GM18507 (cell line): ENCODE data around the gene RLN3.
"Not testable (repeated sequence)": the region's sequence is repeated elsewhere in the genome, so short reads cannot be mapped to it uniquely, and the experiment has no call there.

Source experiments
- DNase-seq: peaks from one replicate; pipeline ENCODE4 v3.0.0; 2011; ENCODE audit warnings: low read depth; ENCODE audit not compliant: insufficient read length; ENCODE audit errors: extremely low spot score
- FAIRE-seq: peaks from 2 replicates; lab custom pipeline; 2011; peaks lifted over from hg19 to GRCh38; lab: Jason Lieb, UNC

RLN3 gene

DNA sequence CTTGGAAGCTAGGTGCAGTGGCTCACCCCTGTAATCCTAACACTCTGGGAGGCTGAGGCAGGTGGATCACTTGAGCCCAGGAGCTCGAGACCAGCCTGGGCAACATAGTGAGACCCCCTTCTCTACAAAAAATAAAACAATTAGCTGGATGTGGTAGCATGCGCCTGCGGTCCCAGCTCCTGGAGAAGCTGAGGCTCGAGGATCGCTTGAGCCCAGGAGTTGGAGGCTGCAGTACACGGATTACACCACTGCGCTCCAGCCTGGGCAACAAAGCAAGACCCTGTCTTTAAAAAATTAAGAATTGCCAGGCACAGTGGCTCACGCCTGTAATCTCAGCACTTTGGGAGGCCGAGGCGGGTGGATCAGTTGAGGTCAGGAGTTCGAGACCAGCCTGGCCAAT lies 23.0 kb downstream of the RLN3 start:
- not testable (repeated sequence) for DNase-seq, FAIRE-seq

DNA sequence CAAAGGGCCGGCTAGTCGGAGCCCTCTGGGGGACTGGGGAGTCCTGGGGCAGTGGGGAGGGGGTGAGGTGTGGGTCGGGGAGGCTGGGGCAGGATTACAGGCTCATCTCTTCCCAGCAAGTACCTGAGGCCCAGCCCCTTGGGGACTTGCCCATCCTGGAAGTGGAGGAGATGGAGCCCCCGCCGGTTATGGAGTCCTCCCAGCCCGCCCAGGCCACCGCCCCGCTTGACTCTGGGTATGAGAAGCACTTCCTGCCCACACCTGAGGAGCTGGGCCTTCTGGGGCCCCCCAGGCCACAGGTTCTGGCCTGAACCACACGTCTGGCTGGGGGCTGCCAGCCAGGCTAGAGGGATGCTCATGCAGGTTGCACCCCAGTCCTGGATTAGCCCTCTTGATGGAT lies 24.0 kb downstream of the RLN3 start:
- DNase-seq (no peak), FAIRE-seq (no peak)

DNA sequence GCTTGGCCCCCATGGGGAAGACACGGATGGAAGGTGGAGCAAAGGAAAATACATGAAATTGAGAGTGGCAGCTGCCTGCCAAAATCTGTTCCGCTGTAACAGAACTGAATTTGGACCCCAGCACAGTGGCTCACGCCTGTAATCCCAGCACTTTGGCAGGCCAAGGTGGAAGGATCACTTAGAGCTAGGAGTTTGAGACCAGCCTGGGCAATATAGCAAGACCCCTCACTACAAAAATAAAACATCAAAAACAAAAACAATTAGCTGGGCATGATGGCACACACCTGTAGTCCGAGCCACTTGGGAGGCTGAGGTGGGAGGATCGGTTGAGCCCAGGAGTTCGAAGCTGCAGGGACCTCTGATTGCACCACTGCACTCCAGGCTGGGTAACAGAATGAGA lies 24.5 kb downstream of the RLN3 start:
- FAIRE-seq = no peak
- DNase-seq = no peak

DNA sequence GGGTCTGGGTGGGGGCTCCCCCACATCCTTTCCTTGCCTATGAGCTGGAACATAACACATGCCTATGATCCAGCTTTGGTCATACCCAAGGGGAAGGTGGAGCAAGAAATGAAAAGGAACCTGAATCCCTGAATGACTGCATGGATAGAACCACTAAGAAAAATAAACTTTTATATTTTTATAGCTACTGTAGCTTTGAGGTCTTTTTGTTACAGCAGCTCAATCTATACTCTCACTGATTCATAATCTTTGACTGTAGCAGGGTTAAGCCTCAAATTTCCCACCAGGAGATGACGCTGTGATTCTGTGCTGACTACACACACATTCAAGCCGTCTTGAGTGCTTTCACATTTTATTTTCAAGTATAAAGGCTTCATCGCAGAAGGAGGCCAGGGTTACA lies 25.1 kb downstream of the RLN3 start:
- FAIRE-seq (no peak), DNase-seq (no peak)

DNA sequence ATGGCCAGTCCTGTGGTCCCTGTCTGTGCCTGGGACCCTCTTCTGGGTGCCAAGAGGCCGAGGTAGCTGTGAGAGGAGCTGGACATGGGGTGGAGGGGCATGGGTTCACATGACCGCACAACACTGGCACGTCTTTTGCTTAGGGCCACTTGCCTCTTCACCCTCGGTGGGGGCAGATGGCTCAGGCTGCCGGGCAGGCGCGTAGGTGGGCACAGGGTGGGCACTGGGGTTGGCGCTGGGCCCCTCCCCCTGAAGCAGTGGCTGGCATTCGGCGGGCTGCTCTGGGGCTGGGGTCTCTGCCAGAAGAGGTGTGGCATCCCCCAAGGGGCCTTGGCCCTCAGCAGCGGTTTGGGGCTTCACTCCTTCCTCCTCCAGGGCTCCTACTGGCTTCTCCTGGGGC lies 25.6 kb downstream of the RLN3 start:
- no peak for FAIRE-seq
- no peak for DNase-seq

DNA sequence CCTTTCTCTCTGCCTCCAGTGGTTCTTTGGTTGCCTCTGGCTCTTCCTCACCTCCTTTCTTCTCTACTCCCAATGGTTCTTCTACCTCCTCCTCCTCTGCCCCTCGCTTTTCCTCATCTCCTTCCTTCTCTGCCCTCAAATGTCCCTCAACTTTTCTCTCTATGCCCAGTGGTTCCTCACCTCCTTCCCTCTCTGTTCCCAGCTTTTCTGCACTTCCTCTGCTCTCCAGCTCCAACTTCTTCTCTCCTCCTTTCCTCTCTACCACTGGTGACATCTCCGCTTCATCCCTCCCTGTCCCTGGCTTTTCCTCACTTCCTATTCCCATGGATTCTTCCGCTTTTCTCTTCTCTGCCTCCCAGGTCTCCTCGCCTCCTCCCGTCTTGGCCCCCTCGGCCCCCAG lies 26.2 kb downstream of the RLN3 start:
- no peak for DNase-seq
- no peak for FAIRE-seq

DNA sequence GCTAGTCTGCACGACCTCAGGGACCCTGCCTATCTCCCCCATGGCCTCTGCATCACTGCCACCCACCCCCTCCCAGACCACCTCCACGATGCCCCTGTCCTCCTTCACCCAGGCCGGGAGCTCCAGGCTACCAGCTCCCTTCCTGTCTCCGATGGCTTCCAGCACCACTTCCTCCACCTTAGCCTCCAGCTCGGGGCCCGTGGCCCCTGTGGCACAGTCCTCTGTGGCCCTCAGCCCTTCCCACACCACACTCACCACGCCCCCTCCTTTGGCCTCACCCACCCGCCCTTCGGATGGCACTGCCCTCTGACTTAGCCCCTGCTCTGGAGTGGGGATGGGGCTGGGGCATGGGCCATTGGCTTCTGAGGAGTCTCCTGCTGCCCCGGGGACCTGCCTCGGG lies 26.8 kb downstream of the RLN3 start:
- FAIRE-seq (no peak), DNase-seq (no peak)

DNA sequence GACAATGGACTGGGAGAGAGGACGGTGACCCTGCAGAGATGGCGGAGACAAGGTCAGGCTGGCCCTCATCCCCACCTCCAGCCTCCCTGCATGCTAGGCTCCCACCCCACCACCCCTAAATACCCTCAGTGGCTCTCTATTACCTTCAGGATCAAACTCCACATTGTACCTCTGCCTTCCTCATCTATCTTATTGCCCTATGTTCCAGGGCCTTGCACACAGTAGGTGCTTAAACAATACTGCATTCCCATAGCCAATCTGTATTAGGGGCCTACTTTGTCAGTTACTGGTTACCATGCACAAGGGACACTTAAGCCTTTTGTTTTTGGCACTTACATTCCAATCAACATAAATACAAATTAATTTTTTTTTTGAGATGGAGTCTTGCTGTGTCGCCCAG lies 27.4 kb downstream of the RLN3 start:
- DNase-seq (no peak), FAIRE-seq (no peak)

DNA sequence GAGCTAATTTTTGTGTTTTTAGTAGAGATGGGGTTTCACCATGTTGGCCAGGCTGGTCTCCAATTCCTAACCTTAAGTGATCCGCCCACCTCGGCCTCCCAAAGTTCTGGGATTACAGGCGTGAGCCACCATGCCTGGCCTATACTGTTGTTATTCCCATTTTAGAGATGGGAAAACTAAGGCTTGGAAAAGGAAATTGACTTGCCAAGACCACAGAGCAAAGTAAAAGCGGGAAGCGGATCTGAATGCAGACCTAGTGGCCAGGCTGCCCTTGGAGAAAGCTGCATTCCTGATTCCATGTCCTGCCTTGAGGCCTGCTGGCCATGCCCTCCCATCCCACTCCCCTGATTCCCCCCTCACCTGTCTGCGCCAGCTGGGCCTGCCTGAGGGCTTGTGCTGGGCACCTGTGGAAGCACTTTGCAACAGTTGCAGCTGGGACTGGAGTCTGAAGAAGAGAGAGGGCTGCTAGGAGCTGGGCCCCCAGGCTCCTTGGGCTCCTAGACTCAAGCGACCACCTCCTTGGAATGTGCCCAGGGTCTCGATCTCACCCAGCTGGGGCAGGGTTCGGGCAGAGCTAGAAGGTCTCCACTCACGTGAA lies 28.2 kb downstream of the RLN3 start:
- no peak for FAIRE-seq
- no peak for DNase-seq

DNA sequence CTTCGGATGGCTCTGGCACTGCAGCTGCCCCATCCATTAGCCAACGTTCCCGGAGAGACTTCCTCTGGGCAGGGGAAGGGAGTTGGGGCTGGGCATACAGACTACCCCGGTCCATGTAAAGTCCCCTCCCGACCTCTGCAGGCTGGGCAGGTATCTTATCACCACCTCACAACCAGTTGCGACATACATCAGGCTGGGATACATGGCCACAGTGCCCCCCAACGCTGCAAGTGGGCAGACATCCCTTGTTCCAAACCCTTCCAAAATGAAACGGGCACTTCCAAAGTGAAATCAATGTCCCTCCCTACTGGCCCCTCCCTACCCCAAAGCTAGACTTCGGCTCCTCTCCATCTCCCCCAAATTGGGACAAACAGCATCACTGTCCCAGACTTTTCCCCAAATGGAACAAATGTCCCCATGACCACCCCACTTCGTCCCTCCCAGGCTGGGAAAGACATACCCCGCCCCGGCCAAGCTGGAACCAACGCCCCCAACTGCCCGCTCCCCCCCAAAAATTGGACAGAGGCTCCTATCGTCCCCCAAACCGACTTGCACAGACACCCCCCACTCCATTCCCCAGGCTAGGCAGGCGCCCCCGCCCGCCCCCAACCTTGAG lies 28.9 kb downstream of the RLN3 start:
- FAIRE-seq (no peak), DNase-seq (no peak)

DNA sequence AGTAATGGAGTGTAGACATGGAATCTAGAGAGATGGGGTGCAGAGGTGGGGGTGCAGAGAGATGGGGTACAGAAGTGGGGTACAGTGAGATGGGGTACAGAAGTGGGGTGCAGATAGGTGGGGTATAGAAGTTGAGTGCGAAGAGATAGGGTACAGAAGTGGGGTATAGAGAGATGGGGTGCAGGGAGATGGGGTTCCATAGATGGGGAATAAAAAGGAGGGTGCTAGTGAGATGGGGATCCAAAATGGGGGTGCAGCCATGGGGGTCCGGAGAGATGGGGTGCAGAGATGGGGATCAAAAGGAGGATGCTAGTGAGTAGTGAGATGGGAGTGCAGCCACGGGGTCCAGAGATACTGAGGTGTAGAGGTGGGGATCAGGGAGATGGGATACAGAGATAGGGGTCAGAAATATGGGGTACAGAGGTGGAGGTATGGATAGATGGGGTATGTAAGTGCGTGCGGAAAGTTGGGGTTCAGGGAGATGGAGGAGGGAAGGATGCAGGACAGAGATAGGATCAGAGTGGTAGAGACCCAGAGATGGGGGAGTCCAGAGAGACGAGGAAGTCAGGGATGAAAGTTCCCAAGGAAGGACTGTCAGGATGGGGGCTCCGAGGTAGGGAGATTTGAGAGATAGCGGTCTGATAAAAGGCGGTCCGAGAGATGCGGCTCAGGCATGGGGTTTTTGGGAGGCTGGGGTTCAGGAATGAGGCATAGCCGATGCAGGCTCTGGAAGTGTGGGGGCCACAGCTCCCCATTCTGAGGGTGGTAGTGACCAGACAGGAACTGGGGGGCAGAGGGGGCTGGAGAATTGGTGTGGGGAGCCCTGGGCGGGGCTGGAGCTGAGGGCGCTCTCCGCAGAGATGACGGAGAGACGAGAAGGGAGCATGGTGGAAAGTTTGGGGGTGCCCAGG lies 30.5 kb downstream of the RLN3 start:
- DNase-seq = no peak

DNA sequence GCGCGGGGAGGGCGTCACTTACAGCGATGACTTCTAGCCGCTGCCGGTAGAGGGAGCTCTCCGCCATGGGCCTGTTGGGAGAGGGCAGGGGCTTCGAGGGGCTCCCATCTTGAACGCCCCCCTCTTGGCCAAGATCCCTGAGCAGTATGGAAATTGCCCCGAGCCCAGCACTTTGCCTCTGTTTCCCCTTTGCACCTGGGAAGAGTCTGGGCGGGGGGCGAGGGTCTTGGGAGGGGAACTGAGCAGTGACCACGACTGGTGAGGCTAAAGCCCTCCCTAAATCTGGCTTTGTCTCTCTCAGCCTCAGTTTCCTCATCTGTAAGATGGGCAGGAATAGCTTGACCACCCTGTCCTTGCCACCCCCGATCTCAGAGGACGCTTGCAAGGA lies 31.1 kb downstream of the RLN3 start:
- no peak for DNase-seq
- FAIRE-seq = no peak

More for the DNA sequence above, 30.5 kb downstream of the RLN3 start:
- no peak for FAIRE-seq

DNA sequence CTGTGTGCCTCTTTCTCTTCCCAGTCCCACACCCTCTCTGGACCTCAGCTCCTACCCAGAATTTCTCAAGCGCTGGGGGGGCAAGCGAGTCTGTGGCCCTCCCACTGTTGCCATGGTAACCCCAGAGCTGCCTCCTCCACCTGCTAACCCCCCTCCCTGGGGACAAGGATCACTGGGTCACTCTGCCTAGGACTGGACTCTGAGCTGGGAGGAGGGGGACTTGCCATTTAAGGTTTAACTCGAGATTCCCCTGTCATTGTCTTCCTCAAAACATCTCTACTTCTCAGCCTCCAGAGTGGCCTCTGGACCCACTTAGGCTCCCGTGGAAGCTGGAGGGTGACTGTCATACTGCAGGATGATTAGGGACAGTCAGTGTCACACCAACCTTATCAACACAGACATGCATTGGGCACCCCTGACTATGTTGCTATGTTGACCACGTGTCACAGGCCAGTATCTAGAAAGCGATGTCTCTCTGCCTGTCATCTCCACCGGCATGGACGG lies 31.8 kb downstream of the RLN3 start:
- DNase-seq (no peak), FAIRE-seq (no peak)

DNA sequence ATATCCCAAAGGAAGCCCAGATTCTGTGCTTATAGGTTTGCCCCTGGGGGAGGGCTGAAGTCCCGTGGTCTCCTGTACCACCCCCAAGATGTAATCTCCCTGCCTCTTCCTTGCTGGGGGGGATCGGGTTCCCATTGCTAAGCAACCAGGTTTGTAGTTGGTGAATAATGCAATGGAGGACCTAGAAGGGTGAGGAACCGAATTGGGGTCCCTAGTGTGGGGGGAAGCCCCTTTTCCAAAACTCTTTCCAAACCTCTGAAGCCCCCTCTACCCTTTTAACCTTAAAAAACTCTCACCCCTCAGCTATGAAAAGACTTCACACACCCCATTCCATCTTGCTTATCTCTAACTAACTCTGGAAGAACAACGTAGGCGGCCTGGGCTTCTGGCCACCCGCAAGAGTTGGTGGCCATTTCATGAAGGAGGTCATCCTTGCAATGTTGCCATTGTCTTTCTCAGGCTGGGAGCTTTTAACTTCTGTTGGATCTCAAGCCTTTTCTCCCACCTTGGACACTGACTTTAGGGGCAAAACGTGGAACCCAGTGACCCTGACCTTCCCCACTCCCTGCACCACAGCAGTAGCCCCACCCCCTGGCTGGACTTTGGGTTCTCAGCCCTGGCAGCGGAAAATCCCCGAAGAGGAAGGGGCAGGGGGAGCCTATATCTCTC lies 33.3 kb downstream of the RLN3 start:
- FAIRE-seq = no peak
- no peak for DNase-seq

DNA sequence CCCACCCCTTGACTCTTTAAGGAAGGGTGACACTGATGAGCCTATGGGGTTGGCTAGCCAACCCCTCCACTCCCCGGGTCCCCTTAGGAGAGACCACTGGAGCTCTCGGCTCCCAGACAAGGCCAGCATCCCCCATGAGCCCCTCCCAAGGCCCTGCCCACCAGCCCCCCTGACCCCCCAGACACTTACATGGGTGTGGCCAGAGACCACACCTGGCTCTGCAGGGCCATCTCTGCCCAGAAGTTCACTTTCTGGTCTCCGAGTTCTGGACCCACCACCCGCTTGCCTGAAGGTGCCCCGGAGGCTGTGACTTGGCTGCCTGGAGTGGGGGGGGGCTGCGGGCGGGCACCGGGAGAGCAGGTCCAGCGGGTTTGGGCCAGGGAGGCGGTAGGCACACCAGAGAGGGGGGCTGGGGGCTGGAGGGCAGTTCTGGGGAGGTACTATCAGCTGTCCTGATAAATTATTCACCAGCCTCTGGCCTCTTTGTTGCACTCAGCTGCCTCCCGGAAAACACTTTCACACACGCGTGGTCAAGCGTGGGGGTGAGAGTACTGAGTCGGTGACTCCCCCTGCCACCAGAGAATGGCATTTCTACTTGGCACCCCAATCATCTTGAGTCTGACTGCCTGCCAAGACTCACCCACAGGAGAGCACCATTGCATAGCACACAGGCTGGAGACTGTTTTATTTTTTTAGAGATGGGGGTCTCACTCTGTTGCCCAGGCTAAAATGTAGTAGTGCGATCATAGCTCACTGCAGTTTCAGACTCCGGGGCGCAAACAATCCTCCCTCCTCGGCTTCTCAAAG lies 34.0 kb downstream of the RLN3 start, which contains the start of gene PALM3:
TSS of gene PALM3 (minus strand) at position 326 of the 807 bp plus-strand sequence. CDS start at position 230, 96 bp downstream.
- FAIRE-seq = no peak

DNA sequence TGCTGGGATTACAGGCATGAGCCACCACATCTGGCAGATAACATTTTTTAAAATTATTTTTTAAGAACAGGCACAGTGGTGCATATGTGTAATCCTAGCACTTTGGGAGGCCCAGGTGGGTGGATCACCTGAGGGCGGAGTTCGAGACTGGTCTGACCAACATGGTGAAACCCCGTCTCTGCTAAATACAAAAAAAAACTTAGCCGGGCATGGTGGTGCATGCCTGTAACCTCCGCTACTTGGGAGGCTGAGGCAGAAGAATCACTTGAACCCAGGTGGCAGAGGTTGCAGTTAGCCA lies 34.6 kb downstream of the RLN3 start:
- DNase-seq (no peak), FAIRE-seq (no peak)

More for the DNA sequence above, 34.0 kb downstream of the RLN3 start, which contains the start of gene PALM3:
- no peak for DNase-seq

DNA sequence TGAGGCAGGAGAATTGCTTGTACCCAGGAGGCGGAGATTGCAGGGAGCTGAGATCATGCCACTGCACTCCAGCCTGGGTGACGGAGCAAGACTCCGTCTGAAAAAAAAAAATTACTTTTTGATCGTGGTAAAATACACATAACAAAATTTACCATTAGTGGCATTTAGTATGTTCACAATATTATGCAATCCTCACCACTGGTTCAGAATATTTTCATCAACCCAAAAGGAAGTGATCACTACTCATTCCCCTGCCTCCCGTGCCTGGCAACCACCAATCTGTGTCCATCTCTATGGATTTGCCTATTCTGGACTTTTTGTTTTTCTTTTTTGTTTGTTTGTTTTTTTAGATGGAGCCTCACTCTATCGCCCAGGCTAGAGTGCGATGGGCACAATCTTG lies 35.2 kb downstream of the RLN3 start:
- FAIRE-seq (no peak), DNase-seq (no peak)

DNA sequence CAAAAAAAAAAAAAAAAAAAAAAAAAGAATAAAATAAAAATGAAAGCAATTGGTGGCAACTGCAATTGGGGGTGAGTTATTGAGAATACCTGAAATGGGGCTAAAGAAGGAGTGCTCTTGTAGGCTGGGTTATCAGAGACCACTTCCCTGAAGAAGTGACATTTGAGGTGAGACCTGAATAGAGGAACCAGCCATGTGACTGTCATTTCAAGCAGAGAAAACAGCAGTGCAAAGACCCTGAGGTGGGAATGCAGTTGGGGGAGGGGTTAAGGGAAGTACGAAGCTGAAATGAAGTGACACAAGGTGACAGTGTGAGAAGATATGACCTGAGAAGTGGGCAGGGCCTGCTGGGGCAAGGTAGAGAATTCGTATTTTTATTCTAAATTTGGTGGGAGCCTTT lies 38.2 kb downstream of the RLN3 start:
- DNase-seq = no peak
- no peak for FAIRE-seq

DNA sequence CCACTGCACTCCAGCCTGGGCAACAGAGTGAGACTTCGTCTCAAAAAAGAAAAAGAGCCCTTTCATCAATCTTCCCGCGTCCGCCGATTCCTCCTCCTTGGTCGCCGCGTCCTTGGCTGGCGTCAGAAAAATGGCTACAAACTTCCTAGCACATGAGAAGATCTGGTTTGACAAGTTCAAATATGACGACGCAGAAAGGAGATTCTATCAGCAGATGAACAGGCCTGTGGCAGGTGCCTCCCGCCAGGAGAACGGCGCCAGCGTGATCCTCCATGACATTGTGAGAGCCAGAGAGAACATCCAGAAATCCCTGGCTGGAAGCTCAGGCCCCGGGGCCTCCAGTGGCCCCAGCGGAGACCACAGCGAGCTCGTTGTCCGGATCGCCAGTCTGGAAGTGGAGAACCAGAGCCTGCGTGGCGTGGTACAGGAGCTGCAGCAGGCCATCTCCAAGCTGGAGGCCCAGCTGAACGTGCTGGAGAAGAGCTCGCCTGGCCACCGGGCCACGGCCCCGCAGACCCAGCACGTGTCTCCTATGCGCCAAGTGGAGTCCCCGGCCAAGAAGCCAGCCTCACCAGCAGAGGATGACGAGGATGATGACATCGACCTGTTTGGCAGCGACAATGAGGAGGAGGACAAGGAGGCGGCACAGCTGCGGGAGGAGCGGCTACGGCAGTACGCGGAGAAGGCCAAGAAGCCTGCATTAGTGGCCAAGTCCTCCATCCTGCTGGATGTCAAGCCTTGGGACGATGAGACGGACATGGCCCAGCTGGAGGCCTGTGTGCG lies 42.5 kb downstream of the RLN3 start:
- FAIRE-seq = no peak
- no peak for DNase-seq
